Central memory CD4-positive, alpha-beta T cell (primary cell): ENCODE data around the gene TRPM2.
"Not testable (repeated sequence)": the region's sequence is repeated elsewhere in the genome, so short reads cannot be mapped to it uniquely, and the experiment has no call there.

Experiments
- DNase-seq: peaks from one replicate; pipeline ENCODE4 v3.0.0; 2022

The TRPM2 gene

GRCh38 chr21:44399151-44399954, 45.9 kb downstream of the TRPM2 start:
- DNase-seq, result no peak

GRCh38 chr21:44399955-44400790, 46.8 kb downstream of the TRPM2 start:
- no peak for DNase-seq

GRCh38 chr21:44400791-44401385, 47.5 kb downstream of the TRPM2 start:
- no peak for DNase-seq

- DNase-seq, result no peak
Measured at GRCh38 chr21:44401386-44402160, 48.2 kb downstream of the TRPM2 start.

- no peak for DNase-seq
Measured at GRCh38 chr21:44402323-44403105, 49.1 kb downstream of the TRPM2 start.

GRCh38 chr21:44403106-44404020, 49.9 kb downstream of the TRPM2 start:
- DNase-seq, result no peak

- DNase-seq, result not testable (repeated sequence)
Measured at GRCh38 chr21:44404482-44404881, 51.1 kb downstream of the TRPM2 start.

- no peak for DNase-seq
Measured at GRCh38 chr21:44405091-44405947, 51.9 kb downstream of the TRPM2 start.

- no peak for DNase-seq
Measured at GRCh38 chr21:44405948-44406872, 52.8 kb downstream of the TRPM2 start.

GRCh38 chr21:44406953-44407352, 53.5 kb downstream of the TRPM2 start:
- DNase-seq, result no peak

GRCh38 chr21:44407493-44407892, 54.1 kb downstream of the TRPM2 start:
- DNase-seq, result no peak

GRCh38 chr21:44408226-44408625, 54.8 kb downstream of the TRPM2 start:
- no peak for DNase-seq

- no peak for DNase-seq
Measured at GRCh38 chr21:44413566-44414290, 60.3 kb downstream of the TRPM2 start.

GRCh38 chr21:44414291-44415072, 61.1 kb downstream of the TRPM2 start:
- no peak for DNase-seq

- DNase-seq, result no peak
Measured at GRCh38 chr21:44415073-44416025, 61.9 kb downstream of the TRPM2 start.

GRCh38 chr21:44416193-44416592, 62.8 kb downstream of the TRPM2 start:
- DNase-seq, result no peak
